ENCODE results near the gene RIC3.

Gene RIC3

DNA sequence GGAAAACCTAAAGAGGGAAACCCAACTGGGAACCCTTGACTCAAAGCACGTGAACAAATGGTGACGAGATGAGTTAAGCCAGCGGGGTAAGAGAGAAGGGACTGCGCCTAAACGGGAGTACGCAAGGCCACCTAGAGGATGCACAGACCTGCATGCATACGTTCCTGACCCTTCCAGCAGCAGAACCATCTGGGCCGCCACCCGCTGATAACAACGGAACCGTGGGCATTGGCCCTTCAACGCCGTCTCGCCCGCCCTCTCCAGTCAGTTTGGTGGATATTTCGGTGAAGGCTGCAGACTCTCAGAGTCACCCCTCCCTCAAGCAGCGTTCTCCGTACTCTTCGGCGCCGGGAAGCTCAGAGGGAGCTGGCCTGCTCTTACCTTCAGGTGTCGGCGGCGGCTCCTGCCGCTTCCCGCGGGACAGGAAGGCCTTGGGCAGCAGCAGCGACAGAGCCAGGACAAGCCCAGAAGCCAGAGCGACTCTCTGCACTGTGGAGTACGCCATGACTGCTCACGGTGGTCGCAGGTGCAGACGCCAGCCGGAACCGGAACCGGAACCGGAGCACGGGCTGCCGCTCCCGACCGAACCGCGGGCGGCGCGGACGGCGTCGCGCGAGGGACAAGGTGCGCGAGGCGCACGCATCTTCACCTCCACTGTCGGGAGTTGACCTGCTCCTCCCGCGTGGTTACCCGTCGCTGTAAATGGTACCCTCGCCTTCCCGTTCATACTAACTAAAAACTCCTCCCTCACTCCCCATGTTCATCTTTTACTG lies at the start of gene RIC3:
RIC3 (minus strand) TSS at position 541 of the 773 bp plus-strand sequence; CDS start at position 505, 36 bp downstream.
- no peak for DNase-seq

DNA sequence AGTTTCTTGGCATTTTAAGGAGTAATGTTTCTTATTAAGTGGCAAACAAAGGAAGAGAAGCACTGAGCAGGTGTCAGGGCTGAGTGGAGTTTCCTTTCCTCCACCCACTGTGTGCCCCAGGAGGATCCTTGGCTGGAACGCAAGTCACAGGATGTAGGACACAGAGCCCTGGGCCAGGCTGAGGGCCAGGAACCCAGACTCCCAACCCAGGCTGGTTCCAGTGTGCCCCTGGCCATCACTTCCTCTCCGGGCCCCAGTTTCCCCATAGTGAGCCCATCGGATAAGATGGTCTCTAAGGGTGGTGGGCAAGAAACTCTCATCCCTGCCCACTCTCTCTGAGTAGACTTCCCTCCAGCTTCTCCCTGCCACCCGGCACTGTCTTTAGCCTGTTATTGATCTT lies 49.6 kb upstream of the RIC3 start:
- DNase-seq: no peak

DNA sequence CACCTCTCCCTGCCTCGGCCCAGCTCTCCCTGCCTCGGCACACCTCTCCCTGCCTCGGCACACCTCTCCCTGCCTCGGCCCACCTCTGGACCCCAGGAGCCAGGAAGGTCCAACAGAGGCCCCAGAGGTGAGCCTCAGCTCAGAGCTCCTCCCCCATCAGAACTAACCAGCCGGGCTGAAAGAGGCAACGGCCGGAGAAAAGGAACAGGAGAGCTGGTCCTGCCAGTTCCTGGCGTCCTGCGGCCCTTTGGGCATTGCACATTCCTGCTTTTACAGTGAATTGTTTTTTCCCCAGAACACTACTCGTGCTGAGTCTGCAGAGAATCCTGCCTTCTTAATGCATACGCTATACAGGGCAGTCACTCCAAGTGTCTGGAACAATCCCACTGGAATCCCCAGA lies 49.1 kb upstream of the RIC3 start:
- DNase-seq: no peak

- no peak for DNase-seq
Observed at GRCh38 chr11:8217136-8217535, 48.3 kb upstream of the RIC3 start.

DNA sequence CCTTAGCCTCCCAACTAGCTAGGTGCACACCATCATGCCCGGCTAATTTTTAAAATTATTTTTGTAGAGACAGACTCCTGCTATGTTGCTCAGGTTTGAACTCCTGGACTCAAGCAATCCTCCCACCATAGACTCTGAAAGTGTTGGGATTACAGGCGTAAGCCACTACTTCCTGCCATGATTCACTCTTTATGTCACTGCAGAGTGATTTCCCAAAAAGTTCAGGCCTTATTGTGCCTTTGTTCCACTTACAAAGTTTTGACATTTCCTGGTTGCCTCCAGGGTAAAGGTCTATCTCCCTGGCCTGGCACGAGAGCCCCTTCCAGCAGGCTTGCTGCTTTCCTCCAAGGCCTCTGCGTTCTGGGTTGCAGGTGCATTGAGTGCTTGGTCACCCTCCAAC lies 44.6 kb upstream of the RIC3 start:
- no peak for DNase-seq

DNA sequence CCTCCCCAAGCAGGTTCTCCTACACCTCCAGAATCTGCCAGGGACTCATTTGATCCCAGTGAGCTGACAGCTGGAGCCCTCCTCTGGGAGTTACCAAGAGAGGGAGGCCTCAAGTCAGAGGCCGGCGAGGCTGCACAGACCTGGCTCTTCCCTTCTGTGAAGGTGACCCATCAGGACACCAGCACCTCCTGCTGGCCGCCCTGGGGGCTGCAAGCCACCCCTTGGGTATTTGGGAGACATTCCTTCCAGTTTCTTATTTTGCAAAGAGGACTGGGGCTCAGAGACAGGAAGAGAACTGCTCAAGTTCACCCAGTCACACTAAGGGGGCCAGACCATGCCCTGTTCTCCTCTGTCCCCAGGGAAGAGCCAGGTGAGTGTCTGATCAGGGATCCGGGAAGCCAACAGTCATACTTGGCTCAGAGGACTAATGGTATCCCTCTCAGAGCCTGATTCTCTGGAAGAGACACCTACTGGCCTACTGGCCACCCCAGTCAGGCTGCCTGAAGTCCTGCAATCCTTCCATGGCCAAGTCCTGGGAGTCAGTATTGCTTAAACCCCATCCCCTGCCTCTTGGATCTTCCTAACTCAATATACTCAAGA lies 40.5 kb upstream of the RIC3 start:
- DNase-seq: no peak

DNA sequence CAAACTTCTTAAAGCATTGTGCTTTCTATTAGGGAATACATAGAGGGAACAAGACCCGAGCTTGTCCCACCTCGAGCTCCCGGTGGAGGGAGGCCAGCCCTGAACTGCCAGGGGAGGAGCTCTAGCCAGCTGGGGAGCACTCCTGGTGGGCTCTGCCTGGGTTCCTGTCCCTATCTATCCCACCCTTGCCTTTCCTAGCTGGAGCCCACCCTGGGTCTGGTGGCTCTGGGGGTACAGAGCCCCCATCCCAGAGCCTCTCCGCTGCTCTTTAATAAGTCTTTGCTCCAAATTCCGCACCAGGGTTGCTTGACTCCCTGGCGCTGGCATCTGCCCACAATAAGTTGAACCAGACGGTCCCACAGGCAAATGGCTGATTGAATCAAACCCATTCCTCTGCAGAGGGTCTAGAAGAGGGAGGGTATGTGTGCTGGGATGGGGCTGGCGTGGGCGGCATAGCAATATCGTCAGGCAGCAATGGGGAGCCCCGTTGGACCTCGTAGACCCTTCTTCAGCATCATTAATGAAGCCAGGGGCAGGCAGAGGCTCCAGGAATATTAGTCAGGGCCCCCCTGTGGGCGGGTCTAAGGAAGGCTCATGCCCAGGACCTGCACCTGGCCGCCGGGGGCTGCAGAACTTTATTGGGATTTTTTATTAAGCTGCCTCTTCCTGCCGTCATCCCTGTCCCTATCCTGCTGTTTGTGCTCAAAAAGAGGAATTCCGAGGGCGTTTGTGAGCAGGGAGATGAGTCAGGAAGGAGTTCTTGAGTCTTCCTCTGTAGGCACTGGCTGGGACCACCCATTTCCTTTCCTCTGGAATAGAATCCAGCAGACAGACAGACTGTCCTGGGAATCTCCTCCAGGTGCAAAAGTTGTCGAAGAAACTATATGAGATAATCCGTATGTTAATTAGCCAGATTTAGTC lies 38.5 kb upstream of the RIC3 start:
- no peak for DNase-seq

GRCh38 chr11:8206251-8207079 lies 37.6 kb upstream of the RIC3 start:
- DNase-seq: peak; percentile 82

- no peak for DNase-seq
Observed at GRCh38 chr11:8205566-8205965, 36.7 kb upstream of the RIC3 start.

DNA sequence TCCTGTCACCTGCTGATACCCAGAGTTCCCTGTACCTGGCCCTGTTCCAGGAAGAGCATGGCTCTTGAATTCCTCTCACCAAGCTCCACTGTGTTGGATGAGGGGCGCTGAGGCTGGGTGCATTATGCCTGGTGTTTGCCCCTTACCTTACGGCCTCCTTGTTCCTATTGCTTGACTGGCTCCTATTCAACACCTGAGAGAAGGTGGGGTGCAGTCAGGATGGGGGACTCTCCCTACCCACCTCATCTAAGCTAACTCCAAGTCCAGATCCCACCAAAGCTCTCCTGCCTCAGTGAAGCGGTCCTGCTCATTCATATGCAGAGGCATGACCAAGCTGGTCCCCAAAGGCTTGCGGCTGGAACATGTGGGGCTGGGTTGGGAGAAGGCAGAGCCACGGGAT lies 35.8 kb upstream of the RIC3 start:
- DNase-seq: no peak

DNA sequence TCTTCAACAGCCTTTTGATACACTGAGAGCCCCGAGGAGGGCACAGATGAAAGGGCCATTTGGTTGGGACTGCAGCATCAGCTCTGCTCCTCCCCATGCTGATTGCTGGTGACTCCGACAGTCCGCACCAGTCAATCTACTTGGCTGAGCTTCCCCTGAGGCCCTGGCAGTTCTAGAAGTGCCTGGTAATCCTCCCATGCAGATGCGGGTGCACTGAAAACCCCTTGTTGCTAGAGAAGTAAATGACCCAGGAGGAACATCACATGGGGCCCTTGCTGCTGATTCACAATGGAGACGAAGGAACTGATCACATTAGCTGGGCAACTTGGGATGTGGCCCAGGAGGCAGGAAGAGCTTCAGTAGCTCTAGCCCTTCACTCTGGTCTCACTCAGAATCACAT lies 35.2 kb upstream of the RIC3 start:
- DNase-seq: no peak

GRCh38 chr11:8203414-8203715 lies 34.5 kb upstream of the RIC3 start:
- DNase-seq: no peak

DNA sequence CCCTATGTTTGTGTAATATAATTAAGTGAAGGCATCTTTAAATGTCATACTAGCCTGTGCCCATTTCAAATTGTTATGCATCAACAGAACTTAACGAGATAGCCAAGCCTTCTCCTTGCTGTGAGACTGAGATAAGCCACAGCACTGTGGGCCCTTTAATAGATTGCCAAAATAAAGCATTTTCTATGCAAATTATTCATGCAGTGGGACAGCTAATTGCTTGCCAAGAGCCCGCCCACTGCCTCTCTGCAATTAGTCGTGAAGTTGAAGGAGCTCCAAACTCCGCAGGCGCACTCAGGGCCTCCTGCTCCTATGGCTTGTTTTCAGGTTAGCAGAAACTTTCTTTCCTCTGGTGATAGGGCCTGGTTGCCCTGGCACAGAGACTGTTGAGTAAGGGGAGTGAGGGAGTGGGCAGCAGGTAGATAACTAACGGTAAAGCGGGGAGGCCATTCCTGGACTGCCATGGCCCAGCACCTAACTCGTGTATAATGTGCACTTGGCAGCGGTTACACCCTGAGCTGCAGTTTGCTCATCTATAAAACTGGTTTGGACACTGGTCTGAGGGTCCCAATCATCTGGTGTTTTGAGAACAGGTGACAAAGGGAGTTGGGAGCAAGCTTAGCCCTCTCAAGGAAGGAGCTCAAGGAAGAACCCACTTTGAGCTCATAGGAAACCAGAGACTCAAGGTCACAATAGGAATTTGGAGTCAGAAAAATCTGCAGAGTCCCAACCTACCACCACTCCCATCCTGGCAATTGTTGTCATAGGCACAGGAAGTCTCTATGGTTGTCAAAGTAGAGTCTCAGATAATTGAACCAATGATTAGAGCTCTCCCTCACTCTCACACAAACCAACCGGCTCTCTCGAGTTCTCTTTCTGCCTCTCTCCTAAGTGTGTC lies 33.9 kb upstream of the RIC3 start:
- no peak for DNase-seq

DNA sequence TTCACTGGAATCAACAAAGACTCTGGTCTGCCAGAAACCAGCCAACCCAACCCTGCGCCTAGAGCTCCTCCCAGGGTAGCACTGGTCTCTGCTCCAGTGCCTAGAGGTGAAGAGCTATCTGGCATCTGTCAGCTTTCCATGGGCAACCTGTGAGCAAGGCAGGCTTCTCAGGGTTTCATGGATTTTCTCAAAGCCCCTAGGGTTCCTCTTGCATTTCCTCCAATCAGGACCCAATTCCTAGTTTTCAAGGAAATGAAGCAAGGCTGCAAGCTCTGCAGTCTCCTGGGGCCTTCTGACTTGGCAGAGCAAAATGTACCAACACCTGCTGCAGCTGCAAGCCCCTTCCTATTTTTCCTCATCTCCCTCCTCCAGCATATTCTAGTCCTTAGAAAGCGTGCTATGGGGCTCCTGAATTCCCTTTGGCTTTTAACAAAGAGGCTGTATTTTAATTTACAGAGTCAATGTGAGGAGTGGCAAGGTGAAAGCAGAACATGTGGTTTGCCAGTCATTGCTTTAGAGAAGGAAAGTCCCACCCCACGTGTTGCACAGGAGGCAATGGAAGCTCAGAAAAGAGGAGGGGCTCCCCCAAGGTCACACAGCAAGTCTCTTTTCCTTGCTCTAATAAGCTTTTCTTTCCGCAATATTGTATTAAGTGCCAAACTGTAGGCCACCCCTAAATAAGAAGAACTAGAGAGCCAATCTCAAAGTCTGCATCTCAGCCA lies 33.0 kb upstream of the RIC3 start:
- DNase-seq: no peak

DNA sequence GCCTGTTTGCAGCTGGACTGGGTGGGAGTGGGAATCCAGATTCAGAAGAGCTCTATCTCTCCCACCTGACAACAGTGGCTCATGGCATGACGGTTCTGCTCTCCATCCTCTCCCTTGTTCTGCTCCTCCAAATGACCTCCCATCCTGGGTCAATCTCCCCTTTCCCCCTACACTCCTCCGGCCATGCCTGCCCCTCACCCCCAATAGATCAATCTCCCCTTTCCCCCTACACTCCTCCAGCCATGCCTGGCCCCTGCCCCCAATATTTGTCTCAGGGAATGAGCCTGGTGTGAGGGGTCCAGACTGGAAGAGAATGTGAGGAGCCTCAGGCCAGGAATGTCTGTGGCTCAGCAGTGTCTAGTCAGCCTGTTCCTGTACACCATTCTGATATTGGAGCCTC lies 30.9 kb upstream of the RIC3 start:
- no peak for DNase-seq

GRCh38 chr11:8196749-8197148 lies 27.9 kb upstream of the RIC3 start:
- no peak for DNase-seq

DNA sequence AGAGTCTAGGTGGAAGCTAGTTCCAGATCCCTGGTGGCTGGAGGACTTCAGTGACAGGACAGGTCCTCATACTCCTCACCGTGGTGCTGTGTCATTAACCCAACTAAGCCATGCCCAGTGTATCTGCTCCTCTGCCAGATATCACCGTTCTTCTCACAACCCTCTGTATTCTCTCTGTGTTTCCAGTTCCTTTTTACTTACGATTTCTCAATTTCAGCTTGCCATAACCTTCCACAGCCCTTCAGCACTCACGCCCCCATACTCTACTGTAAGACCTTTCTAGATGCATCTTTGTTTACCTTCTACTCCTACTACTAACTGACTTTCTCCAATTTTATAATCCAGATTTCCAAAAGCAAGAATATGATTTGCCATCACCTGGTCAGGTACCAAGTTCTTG lies 26.1 kb upstream of the RIC3 start:
- no peak for DNase-seq

GRCh38 chr11:8192896-8193209 lies 24.0 kb upstream of the RIC3 start:
- no peak for DNase-seq

DNA sequence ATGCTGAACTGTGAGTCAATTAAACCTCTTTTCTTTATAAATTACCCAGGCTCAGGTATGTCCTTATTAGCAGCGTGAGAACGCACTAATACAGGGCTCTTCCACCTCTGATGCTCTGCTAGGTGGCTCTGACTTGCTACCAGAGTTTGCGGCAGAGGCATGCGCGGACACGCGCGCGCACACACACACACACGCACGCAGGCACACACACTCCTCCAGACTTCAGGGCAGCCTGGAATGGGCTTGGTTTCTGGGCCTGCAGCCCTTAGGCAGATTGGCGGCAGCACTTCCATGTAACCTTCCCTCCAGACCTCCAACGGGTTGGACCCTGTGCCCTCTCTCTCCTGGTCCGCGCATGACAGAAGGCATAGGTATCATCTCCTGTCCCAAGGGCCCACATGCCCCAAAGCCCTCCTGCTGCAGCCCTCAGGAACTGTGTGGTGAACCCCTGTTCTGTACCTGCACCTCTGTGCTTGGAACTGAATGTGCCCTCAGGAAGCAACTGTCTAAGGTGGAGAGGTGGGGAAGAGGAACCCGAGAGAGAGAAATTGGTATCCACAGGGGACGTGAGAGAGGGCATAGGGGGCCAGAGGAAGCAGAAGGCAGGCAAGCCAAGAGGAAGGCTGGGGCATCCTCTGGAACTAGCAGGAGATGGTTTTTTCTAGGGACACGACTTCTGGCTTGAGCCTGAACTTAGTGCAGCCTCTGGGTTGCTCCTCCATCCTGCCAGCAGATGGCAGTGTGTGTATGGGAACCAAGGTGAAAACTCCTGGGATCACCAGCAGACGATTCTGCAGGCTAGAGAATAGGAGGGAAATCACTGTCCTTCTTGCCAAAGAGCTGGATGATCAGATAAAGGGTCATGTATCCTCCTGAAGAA lies 23.4 kb upstream of the RIC3 start:
- no peak for DNase-seq

GRCh38 chr11:8190431-8190830 lies 21.6 kb upstream of the RIC3 start:
- no peak for DNase-seq

Measured in NCI-H1436 treated with DMSO at 0.1 percent for 48 hours (cell line).